Embryonic facial prominence (tissue), 1 donor: Measurements from ENCODE around the gene PRTFDC1.
A peak's percentile ranks its signal among the peaks of the same experiment; 100 is the strongest.

ENCODE experiments used
- DNase-seq: peaks from one replicate; pipeline ENCODE4 v3.0.0-alpha.2; 2016; ENCODE audit errors: extremely low spot score

The PRTFDC1 gene

GRCh38 chr10:24902400-24902728, 50.0 kb downstream of the PRTFDC1 start:
- DNase-seq = no peak

- no peak for DNase-seq
These were observed 50.6 kb downstream of the PRTFDC1 start for GRCh38 chr10:24901686-24902399.

GRCh38 chr10:24900888-24901685, 51.3 kb downstream of the PRTFDC1 start:
- no peak for DNase-seq

GRCh38 chr10:24899571-24899970, 52.8 kb downstream of the PRTFDC1 start:
- DNase-seq = no peak

GRCh38 chr10:24898501-24898900, 53.9 kb downstream of the PRTFDC1 start:
- DNase-seq = no peak

GRCh38 chr10:24897326-24897926, 55.0 kb downstream of the PRTFDC1 start:
- DNase-seq = no peak

GRCh38 chr10:24894728-24895127, 57.7 kb downstream of the PRTFDC1 start:
- no peak for DNase-seq

- no peak for DNase-seq
These were observed 58.1 kb downstream of the PRTFDC1 start for GRCh38 chr10:24894309-24894708.

- DNase-seq = no peak
These were observed 59.3 kb downstream of the PRTFDC1 start for GRCh38 chr10:24893127-24893526.

- DNase-seq = no peak
These were observed 60.6 kb downstream of the PRTFDC1 start for GRCh38 chr10:24891823-24892222.

GRCh38 chr10:24889639-24890038, 62.8 kb downstream of the PRTFDC1 start:
- DNase-seq = no peak

GRCh38 chr10:24887855-24888231, 64.6 kb downstream of the PRTFDC1 start:
- no peak for DNase-seq

- no peak for DNase-seq
These were observed 66.1 kb downstream of the PRTFDC1 start for GRCh38 chr10:24886290-24886680.

GRCh38 chr10:24885551-24886289, 66.7 kb downstream of the PRTFDC1 start:
- DNase-seq = no peak

- DNase-seq = no peak
These were observed 67.6 kb downstream of the PRTFDC1 start for GRCh38 chr10:24884793-24885192.

GRCh38 chr10:24884316-24884715, 68.1 kb downstream of the PRTFDC1 start:
- DNase-seq = no peak

GRCh38 chr10:24883176-24883575, 69.2 kb downstream of the PRTFDC1 start:
- DNase-seq = no peak

- no peak for DNase-seq
These were observed 70.2 kb downstream of the PRTFDC1 start for GRCh38 chr10:24882047-24882698.

- DNase-seq = no peak
These were observed 72.5 kb downstream of the PRTFDC1 start for GRCh38 chr10:24879861-24880260.

- no peak for DNase-seq
These were observed 78.3 kb downstream of the PRTFDC1 start for GRCh38 chr10:24874133-24874532.

- DNase-seq = peak; percentile 32
These were observed 79.1 kb downstream of the PRTFDC1 start for GRCh38 chr10:24873281-24873683.

- DNase-seq = no peak
These were observed 79.6 kb downstream of the PRTFDC1 start for GRCh38 chr10:24872790-24873182.
